NCI-H774 (cell line): ENCODE data around the gene NINL.
"Not testable (repeated sequence)": the region's sequence is repeated elsewhere in the genome, so short reads cannot be mapped to it uniquely, and the experiment has no call there.

Experiments used
- DNase-seq: peaks from one replicate; lab custom pipeline; 2025; lab: John Stamatoyannopoulos, UW

The NINL gene

DNA sequence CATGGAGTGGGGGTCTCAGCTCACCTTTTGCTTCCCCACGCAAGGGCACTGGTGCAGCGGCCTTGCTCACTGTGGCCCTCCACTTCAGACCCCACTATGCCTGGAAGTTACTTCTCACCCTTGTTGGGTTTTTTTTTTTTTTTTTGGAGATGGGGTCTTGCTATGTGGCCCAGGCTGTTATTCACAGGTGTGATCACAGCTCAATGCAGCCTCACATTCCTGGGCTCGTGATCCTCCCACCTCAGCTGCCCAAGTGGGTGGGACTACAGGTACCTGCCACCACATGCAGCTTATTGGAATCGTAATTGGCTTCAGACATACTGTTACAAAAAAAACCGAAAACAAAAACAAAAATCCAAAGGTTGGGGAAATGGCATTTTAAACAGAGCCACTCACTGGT, 32.4 kb downstream of the NINL start:
- no peak for DNase-seq

DNA sequence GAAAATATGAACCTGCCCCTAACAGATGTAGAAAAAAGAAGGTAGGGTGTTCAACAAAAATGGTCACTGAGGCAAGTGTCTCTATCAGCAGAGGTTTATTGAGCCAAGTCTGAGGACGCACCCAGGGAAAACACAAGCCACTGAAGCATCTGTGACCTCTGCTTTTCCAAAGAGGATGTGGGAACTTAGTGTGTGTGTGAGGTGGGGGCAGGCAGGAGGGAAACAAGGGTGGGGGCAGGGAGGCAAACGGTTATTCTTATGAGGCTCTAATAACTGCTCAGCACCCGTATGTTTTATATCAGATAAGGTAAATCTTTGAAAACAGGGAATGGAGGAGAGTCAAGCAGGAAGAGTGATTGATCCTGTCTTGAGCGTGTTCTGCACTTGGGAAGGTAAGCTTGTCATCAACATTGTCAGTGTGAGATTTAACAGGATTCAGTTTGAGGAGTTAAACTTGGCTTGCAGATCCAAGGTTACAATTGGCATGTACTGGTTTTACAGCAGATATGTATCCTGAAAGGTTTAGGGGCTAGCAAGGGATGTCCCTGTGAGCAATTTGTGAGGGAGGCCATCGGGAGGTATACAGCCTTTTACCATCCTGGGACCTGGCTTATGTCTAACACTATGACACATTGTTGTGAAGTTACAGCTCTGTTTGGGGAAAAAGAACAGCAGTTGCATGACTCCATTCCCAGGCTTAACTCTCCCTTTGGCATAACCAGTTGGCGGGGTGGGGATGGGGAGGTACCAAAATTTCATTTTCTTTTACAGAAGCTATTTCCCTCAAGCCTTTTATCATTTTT, 33.7 kb downstream of the NINL start:
- no peak for DNase-seq

DNA sequence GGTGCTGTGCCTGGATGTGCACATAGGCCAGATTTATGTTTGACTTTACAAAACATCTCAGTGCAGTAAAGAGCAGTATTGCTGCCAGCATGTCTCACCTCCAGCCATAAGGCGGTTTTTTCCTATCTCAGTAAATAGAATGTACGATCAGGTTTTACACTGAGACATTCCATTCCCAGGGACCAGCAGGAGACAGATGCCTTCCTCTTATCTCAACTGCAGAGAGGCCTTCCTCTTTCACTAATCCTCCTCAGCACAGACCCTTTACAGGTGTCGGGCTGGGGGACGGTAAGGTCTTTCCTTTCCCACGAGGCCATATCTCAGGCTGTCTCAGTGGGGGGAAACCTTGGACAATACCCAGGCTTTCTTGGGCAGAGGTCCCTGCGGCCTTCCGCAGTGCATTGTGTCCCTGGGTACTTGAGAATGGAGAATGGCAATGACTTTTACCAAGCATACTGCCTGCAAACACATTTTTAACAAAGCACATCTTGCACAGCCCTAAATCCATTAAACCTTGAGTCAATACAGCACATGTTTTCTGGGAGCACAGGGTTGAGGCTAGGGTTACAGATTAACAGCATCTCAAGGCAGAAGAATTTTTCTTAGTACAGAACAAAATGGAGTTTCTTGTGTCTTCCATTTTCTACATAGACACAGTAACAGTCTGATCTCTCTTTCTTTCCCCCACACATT, 34.5 kb downstream of the NINL start:
- DNase-seq = not testable (repeated sequence)

DNA sequence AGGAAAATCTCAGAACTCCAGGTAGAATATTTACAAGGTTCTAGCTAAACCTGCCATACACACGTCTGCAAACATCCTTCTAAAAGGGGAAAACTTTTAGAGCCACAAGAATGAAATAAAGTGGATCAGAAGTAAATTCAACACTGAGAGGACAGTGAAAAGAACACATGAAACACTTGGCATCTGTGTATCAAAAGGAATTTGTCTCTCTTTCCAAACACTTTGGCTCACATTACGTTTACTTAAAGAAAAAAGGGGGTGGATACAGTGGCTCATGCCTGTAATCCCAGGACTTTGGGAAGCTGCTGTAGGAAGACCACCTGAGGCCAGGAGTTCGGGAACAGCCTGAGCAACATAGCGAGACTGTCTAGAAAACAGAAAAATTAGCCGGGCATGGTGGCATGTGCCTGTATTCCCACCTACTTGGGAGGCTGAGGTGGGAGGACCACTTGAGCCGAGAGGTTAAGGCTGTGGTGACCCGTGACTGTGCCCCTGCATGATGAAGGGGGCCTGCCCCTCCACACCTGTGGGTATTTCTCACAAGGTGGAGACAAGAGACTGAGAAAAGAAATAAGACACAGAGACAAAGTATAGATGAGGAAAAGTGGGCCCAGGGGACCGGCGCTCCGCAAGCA, 35.4 kb downstream of the NINL start:
- no peak for DNase-seq

DNA sequence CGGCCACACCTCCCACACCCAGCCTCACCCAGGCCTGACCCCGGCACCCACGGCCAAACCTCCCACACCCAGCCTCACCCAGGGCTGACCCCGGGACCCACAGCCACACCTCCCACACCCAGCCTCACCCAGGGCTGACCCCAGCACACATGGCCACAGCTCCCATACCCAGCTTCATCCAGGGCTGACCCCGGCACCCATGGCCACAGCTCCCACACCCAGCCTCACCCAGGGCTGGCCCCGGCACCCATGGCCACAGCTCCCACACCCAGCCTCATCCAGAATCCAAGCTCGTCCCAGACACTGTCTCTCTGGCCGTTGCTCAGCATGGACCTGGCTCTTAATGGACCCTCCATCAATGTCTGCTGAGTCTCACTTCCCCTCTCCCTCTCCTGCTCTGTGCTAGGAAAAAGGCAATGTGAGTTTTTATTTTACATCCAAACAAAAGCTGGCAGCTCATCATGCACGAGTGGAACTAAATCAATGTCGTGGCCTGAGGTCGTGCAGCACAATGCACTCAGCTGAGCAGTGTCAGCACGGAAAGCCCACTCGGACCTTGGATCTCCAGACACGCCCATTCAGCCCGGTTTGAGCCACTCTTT, 36.1 kb downstream of the NINL start:
- DNase-seq = no peak

DNA sequence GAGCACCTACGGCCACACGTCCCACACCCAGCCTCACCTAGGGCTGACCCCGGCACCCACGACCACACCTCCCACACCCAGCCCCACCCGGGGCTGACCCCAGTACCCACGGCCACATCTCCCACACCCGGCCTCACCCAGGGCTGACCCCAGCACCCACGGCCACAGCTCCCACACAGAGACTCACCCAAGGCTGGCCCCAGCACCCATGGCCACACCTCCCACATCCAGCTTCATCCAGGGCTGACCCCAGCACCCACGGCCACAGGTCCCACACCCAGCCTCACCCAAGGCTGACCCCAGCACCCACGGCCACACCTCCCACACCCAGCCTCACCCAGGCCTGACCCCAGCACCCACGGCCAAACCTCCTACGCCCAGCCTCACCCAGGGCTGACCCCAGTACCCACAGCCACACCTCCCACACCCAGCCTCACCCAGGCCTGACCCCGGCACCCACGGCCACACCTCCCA, 36.7 kb downstream of the NINL start:
- DNase-seq = no peak

DNA sequence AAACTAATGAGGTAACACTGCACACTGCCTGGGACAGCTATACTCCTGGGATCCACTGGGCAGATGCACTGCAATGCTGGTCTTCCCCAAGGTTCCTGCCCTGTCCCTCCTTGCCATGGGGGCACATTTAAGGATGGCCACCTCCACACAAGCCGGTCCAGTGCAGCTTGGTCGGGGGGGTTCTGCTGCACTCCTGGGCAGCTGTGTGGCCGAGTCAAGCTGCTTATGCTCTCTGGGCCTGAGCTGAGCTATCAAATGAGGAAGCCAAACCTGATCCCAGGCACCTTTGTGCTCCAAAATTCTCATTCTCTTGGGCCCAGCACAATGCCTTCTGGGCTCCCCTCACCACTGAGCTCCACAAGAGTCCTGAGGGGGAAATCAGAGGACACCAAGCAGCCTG, 37.3 kb downstream of the NINL start:
- DNase-seq = no peak

DNA sequence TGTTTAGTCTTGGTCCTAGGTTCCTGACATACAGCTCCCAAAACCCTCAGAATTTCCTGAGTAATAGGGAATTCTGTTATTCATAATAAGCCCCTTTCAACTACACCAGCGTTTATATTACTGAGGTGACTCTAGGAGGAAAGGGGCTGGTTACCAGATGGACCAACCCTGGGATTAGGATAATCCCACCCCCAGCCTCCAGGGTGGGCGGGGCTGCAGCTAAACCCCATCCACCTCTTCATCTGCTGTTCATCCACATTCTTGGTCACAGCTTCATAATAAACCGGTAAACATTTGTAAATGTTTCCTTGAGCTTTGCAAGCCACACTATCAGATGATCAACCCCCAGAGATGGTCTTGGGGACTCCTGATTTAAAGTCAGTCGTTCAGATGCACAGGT, 38.3 kb downstream of the NINL start:
- no peak for DNase-seq

DNA sequence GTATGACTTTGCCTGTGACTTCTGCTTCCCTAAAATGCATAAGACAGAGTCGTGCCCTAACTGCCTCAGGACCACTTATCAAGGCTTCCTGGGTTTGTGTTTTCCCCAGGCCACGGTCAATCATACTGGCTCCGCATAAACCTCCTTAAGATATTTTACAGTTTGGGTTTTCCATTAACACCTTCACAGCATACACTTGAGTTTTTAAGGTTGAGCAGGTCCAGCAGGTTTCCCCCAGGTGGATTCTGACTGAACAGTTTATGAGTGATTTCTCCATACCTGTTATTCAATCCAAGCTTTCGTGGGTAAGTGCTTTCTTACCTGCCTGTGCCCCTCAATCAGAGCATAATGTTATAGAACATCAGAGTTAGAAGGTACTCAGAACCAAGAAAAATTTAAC, 39.3 kb downstream of the NINL start:
- no peak for DNase-seq

DNA sequence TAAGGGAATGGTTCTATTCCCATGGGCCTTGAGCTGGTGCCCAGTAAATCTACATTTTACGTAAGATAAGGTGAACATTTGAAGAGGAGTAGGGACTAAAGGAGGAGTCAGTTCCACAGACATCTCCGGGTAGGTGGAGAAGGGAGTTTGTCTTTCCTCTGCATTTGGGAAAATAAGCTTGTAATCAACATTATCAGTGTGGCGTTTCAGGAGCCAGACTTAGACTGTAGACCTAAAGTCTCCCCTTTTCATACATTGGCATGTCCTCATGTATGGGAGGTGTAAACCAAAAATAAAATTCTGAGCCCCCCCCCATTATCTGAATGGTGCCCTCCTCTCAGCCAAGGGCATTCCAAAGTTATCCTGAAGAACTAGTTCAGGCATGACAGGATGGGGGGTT, 40.2 kb downstream of the NINL start:
- DNase-seq = no peak

DNA sequence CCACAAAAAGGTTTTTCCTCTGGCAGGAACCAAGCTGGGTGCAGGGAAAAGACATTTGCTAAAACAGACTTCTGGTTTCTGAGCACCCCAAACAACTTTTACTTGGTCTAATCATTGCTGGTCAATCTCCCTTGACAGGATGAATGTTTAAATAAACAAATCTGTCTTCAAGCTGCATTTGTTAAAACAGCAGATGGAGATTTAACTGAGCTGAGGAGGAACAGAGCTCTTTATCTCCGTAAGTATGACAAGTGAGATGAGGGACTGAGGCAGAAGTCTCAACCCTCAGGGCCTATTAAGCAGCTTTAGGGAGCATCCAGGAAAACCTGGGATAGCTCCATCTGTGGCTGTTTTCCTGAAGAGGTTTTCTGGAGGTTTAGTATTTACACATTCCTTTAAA, 40.6 kb downstream of the NINL start:
- DNase-seq = no peak

DNA sequence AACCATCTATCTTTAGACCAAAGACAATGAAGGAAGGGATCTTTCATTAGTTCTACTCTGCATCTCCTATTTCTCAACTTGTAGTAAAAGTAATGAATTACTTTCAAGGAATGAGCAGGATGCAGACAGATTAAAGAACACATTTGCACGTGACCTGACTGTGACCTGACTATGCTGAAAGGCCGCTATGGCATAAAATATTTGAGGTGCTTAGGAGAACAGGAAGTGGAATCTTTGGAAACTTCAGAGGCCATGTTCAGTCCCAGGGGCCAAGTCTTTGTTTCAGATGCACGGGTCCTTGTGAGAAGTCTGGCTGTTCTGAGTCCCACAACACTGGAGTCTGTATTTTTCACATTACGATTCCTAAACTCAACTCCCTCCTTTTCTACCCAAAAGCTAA, 41.0 kb downstream of the NINL start:
- DNase-seq = no peak

DNA sequence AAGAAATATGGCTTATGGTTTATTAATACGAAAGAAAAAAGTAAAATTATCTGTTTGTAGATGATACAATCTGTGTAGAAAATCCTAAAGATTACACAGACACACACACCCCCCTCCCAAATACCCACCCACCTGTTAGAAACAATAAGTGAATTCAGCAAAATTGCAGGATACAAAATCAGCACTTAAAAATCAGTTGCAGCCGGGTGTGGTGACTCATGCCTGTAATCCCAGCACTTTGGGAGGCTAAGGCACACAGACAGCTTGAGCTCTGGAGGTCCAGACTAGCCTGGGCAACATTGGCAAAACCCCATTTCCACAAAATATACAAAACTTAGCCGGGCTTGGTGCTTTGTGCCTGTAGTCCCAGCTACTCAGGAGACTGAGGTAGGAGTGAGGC, 42.3 kb downstream of the NINL start:
- DNase-seq = no peak

DNA sequence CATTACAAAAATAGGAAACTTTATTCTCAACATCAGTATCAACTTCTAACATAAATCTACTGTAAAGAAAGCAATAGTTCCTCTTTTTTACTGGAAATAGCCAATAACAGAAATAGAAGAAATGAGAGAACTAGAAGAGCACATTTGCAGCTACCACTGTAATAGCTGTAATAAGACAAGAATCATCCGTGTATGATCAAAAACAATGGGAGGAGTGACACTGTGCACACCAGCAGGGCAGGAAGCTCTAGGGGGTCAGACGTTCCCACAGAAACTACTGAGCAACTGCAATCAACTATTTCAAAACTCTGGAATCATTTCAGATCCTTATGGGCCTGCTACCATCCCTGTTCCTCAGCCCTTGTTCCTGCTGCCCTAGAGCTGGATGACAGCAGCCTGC, 43.7 kb downstream of the NINL start:
- no peak for DNase-seq

DNA sequence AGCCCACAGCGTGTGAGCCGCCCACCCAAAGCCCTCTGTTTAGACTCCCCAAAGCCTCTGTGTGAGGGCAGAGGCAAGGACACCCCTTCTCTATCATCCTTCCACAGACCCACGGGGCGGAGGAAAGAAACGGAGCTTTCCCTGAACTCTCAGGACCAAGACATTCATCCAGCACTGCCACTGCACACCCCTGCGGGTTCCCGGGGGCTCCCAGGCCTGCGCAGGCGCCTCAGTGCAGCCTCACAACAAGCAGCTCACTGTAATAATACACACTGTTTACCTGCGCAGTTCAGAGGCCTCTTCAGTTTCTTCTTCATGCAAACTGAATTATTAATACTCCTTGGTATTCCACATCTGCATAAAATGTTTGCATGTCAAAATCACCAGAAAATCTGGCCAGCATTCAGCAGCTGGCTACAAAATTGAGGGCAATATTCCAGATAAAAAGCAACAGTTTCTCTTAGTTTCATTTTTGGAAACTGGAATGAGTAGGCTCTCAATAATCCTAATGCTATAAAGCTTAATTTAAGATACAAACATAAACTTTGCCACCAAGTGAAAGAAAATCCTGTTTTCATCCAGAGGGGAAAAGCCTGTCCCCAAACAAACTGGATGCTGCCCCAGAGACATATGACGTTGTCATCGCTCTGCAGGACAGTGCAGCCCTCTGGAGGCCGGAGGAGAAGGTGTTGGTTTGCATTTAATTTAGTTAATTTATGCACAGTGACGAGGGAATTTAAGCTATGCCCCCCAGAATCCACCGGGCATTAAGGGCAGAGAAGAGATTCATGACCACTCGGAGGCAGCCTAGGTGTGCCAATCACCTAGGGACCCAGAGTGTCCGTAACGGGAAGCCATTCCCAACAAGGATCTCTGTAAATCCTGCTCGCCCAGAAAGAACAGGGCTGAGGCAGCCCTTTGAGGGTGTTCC, 45.3 kb downstream of the NINL start:
- DNase-seq = no peak

DNA sequence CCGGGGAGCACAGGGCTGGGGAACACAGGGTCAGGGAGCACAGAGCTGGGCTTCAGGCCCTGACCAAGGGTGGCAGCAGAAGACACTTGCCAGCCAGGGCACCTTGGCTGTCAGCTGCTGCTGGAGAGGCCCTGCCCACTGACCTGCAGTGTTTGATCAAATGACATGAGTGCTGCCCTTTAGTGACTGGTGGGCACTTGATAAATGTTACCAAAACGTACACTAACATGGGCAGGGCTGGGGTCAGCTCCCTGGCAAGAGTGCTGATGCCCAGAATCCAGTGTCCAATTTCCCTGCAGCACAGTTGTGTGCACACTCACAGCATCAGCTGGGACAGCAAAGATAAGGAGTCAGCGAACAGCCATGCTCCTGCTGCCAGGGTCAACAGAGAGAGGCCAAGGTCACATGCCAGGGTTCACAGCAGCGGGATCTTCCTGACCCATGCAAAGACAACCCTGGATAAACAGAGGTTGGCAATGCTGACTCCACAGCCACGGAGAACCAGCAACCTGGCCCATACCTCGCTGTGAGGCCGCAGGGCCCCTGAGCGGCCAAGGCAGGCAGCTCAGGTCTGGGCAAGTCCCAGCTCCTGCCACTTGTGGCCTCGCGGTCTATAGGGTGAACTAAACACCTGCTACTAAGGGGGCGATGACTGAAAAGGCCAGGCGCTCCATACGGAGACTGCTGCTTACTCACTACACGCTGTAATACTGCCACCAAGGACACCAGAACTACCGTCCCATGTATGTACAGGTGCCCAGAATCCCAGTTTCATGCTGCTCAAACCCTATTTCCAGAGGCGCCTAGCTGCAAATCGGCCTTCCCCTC, 46.3 kb downstream of the NINL start:
- no peak for DNase-seq

DNA sequence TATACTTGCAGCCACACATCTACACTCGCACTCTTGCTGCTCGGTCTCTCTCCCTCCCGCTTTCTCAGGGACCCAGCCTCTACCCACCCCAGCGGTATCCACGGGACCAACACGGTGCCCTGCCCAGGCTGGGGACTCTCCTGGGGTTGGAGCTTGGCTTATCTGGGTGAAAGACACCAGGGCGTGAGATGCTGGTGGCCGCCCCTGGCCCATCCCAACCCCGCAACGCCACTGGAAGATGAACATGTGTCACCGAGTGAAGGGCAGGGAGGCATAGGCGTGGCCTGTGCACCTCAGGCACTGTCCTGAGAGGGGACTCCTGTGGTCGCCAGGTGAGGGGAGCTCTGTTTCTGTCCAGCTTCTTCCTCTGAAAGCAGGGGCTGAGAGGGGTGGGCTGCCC, 47.4 kb downstream of the NINL start:
- DNase-seq = no peak

DNA sequence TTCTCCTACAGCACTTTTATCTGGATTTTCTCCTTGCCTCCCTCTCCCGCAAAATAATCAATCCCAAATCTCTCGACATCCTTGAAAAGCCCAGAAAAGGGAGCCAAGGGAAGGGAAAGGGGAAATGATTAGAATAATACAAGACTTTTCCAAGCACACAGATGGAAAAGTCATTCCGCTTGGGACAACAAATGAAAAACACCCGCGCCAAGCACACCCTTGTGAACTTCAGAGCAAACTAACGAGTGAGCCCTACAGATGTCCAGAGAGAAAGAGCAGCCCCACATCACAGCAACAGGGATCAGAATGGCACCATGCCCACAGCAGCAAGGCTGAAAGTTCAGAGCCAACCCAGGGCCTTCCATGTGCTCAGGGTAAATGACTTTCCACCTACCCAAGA, 49.6 kb downstream of the NINL start:
- DNase-seq = no peak

DNA sequence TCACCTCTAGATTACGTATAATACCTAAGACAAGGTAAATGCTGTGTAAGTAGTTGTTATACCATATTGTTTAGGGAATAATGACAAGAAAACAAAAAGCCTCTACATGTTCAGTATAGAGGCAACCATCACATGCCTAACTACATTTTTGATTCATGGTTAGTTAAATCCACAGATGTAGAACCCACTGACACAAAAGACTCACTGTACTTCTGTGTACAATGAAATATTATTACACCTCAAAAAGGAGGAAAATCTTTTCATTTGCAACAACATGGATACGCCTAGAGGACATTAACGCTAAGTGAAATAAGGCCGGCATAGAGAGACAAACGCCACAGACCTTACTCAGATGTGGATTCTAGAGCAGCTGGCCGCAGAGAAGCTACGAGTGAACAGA, 50.5 kb downstream of the NINL start:
- DNase-seq = no peak

DNA sequence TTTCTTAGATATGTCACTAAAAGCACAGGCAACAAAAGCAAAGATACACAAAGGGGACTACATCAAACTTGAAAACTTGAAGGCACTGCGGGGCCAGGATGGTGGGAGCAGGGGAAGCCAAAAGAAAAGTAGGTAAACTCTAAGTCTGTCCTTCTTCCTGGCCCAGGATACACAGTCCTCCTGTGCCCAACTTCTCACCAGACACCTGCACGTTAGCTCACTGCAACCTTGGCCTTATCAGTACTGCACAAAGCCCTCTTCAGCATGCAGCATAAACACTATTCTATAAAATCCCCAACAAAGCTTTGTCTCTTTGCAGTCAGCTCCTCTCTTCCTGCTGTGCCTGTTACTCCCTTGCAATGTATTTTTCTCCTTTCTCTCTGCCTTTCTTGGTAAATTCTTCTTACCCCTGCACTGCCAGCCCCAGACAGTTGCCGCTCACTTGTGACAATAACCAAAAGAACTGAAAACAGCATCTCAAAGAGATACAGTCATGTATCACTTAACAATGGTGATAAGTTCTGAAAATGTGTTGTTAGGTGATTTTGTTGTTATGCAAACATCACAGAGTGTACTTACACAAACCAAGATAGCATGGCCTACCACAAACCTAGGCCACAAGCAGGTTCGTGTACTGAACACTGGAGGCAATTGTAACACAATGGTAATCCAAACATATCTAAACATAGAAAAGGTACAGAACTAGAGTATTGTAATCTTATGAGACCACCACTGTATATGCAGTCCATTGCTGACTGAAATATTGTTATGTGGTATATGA, 51.2 kb downstream of the NINL start:
- DNase-seq = no peak
